Erythroblast (primary cell): ENCODE results near the gene DENND6A.

ENCODE experiments used
- GATA1 ChIP-seq: IDR thresholded peaks from 2 replicates; pipeline ENCODE4 v1.6.1; 2011; ENCODE audit warnings: low read depth, mild to moderate bottlenecking, control low read depth, low read length, moderate library complexity
- POLR2A ChIP-seq: IDR thresholded peaks from 2 replicates; pipeline ENCODE4 v1.6.1; 2011; ENCODE audit warnings: mild to moderate bottlenecking, low read length

DNA sequence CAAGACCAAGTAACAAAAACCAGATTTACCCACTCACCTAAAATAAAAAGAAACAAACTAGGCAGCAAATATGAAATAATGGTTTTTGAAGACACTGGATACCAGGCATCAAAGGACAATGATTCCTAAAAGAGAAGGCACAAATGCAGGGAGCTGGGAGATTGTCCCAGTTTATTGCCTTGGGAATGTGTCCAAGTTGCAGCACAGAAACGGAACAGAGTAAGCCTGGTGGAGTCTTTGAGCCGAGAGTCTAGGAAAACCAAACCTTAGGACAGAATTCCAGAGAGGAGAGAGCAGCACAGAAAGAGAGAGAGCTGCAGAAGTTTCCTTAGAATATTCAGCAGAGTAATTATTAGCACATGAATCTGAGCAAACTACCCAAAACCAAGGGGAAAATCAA, 87.9 kb downstream of the DENND6A start:
- TF ChIP-seq POLR2A (no peak), GATA1 (no peak)
